Kidney tubule cell (primary cell): Measurements from ENCODE around the gene PKDREJ.

Experiments used
- DNase-seq: peaks from one replicate; pipeline ENCODE4 v3.0.0-alpha.2; 2018; ENCODE audit warnings: low spot score

The PKDREJ gene

DNA sequence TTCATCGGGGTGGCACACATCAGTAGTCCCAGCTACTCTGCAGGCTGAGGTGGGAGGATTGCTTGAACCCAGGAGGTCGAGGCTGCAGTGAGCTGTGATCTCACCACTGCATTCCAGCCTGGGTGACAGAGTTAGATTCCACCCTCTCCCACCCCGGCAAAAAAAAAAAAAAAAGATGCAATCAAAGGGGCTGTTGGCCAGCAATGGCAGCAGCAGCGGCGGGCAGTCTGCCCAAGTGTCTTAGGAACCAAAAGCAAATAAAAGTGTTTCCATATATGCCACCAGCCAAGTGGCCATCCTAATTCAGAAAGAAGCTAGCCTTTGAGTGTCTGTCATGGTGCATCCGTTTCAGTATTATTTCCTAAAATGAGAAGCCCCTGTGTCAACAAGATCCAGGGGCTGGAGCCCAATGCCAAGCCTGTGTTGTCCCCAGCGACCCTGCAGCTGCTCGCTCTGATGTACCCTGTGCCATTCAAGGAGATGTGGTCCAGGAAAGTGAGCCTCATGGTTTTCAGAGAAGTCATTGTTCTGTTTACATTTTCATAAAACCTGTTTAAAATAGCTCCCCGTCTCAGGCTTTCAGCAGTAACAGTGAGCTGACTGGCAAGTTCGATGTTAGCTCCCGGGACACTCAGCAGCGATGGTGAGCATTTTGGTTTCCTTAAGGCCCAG, 25.6 kb downstream of the PKDREJ start:
- DNase-seq, result no peak

DNA sequence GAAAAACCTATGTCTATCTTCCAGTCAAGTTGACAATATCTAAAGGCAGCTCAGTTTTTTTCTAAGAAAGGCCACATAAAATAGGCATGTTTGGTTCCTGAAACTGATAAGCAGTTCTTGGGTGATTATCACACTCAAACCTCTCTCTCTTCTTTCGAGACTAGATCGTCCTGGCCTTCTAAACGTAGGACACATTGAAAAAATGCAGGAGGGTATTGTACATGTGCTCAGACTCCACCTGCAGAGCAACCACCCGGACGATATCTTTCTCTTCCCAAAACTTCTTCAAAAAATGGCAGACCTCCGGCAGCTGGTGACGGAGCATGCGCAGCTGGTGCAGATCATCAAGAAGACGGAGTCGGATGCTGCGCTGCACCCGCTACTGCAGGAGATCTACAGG, 28.2 kb downstream of the PKDREJ start:
- DNase-seq, result no peak

DNA sequence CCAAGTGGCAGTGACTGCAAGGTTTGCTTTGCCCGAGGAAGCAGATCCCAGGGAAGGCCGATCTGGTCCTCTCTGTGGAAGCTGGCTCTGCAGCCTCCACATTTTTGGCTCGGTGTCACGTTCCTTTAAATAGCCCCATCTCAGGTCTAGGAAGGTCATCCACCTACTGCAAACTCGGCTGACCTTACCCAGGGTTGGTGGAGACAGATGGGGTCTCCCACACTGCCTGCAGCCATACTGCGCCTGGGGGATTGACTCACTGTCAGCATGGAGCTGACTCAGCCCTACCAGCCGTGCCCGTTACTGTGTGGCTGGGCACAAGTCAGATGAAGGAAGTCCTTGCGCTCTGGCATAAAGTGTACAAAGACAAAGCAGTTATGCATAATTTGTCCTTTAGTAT, 29.9 kb downstream of the PKDREJ start:
- peak; percentile 71 for DNase-seq

DNA sequence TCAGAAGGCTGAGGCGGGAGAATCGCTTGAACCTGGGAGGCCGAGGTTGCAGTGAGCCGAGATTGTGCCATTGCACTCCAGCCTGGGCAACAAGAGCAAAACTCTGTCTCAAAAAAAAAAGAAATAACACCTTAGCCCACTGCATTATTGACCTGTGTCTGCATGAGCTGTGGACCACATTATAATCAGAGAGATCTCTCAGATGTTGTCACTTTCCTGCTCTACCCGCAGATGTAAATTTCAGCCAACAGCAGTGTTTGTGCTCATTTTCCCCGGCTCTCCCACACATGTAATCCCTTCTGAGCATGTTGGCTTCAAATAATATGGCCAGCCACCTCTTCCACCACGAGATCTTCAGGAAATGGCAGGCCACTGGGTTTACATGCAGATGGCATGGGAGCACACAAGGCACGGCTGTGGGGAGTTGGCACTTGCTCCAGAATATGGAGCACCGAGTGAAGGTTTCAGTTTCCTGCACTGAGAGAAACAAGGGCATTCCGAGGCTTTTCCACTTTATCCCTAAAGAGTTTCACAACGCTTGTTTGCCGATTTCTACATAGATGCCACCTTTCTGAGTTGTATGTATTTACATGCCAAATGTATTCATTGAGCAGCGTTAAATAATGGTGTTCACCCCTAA, 32.8 kb downstream of the PKDREJ start:
- DNase-seq, result no peak

DNA sequence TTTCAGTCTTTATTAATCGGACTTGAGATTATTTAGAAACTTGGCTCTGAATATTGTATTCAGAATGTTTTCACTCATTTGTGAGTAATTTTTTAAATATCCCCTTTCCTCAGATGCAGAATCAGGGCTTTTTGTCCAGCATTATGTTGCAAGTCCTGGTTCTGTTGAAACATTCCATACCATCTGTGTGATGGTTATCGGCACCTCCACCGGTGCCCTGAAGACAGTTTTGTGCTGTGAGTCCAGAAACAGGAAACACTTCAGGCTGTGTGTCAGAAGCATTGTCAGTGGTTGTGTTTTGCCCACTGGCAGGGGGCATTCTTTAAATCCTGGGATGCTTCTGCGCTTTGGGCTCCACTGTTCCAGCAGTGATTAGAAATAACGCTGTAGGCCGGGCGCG, 33.4 kb downstream of the PKDREJ start:
- DNase-seq, result no peak

DNA sequence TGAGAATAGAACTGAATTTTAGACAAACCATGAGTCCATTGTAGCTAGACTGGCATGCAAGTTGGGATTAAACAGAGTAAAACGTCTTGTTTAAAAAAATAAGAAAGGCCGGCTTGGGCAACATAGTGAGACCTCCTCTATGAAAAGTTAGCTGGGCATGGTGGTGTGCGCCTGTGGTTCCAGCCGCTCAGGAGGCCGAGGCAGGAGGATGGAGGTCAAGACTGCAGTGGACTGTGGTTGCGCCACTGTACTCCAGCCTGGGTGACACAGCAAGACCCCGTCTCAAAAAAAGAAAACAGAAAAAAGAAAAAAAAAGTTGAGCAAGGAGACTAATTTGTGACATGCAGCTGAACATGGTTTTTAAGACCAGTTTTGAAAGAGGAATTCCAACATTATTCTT, 36.6 kb downstream of the PKDREJ start:
- DNase-seq, result no peak

DNA sequence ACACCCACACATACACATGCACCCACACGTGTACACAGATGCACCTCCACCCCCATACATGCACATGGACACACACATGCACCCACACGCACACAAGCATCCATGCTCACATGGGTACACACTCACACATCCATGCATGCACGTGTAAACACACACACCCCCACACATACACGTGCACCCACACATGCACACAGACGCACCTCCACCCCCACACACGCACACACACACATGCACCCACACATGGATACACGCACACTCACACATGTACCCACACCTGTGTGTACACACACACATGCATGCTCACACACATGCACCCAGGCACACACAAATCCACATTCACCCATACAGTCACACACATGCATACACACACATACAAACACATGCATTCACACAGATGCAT, 37.5 kb downstream of the PKDREJ start:
- no peak for DNase-seq

DNA sequence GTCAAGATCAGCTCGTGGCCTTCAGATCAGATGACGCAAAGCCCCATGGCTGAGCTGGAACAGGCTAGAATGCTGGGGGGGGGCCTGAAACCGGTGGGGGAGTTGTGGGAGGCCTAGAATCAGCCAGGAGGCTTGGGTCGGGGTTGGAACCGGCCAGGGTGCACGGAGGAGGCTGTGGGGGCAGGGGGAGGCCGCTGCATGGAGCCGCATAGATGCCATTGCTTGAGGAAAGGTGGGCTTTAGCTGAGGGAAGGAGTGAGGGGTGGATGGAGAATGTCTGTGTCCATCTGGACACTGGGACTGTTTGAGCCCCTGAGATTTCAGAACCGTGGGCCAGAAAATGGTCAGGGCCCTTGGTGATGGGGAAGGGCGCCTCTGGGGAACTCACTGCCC, 38.2 kb downstream of the PKDREJ start:
- DNase-seq, result no peak

DNA sequence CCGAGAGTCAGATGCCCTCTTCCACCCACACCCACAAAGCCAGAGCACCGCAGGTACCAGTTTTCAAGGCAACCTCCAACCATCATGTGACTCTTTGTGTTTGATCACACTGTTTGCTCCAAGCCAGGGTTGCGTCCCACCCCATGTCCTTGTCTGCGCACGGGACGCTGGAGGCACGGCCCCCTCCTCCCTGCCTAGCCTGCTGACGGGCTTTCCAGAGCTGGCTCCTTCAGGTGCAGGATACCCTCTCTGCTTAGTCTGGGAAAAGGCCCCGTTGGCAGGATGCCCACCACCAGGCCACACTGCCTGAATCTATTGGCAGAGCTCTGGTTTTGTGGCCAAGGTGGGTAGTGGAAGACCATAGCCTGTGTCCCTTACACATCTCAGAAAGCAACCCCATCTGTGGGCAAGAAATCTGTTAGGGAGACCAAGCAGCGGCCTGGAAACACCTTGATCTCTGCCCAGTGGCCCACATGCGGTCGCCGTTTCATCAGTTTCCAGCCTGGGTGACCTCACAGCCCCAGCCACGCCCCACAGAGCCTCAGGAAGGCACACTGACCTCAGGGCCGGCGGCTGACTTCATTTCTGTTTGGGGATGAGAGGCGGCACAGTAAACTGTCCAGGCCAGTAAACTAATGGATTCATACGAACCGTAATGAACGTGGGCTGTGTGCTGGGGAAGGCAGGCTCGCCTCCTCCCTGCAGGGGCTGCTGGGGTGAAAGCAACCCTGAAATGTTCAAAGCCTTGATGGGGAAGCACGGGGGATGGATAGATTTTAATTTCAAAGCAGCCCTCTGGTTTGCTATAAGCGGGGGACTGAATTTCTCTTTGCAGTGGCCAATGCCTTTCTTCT, 38.9 kb downstream of the PKDREJ start:
- no peak for DNase-seq

DNA sequence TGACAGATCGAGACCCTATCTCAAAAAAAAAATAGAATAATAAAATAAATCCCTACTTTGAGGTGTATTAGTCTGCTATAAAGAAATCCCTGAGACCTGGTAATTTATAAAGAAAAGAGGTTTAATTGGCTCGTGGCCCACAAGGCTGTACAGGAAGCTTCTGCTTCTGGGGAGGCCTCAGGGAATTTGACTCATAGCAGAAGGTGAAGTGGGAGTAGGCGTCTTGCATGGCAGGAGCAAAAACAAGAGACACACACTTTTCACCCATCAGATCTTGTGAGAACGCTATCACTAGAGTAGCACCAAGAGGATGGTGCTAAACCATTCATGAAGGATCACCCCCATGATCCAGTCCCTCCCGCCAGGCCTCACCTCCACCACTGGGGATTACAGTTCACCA, 42.2 kb downstream of the PKDREJ start:
- DNase-seq, result no peak

DNA sequence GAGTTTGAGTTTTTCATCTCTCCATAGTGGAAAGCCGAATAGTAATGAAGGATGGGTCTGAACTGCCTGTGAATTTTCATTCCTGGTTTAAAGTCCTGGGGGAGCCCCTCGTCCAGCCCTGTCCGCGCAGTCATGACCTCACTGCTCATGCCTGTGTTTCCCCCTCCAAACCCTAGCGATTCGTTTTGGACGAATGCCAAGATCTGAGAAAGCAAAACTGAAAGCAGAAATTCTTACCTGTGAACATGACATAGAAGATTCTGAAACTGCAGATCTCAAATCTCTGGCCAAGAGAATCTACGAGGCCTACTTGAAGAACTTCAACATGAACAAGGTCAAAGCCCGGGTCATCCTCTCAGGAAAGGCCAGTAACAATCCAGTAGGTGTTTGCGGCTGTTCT, 43.5 kb downstream of the PKDREJ start:
- DNase-seq, result peak; percentile 25

DNA sequence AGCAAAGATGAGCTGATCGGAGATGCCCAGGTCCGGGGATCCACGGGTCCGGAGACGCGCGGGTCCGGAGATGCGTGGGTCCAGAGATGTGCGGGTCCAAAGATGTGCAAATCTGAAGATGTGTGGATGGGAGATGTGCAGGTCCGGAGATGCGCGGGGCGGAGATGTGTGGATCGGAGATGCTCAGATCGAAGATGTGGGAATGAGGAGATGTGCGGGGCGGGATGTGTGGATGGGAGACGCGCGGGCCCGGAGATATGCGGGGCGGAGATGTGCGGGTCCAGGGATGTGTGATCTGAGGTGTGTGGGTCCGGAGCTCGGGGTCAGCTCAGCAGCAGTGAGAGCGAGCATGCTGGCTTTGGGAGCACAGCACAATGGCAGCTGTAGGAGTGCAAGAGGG, 48.5 kb downstream of the PKDREJ start:
- no peak for DNase-seq

DNA sequence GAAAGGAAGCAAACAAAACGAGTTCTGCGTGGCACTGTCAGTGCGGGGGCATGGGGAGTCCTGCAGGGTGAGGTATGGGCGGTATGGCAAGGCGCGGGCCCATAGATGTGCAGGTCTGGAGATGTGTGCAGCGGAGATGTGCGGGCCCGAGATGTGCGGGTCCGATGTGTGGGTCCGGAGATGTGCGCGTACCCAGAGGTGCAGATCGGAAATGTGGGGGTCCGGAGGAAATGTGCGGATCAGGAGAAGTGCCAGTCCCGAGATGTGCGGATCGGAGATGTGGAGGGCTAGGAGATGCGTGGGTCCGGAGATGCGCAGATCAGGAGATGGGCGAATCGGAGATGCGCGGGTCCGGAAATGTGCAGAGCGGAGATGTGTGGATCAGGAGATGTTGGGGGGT, 49.0 kb downstream of the PKDREJ start:
- no peak for DNase-seq

DNA sequence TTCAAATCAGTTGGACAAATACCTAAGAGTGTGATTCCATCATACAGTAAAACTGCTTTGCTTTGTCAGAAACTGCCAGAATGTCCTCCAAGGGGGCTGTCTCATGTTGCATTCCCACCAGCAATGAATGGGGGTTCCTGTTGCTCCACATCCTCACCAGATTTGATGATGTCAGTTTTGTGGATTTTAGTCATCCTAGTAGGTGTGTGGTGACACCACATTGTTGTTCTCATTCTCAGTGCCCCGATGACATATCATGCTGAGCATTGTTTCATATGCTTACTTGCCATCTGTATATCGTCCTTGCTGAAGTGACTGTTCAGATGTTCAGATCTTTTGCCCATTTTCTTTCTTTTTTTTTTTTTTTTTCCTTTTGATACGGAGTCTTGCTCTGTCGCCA, 50.1 kb downstream of the PKDREJ start:
- no peak for DNase-seq

DNA sequence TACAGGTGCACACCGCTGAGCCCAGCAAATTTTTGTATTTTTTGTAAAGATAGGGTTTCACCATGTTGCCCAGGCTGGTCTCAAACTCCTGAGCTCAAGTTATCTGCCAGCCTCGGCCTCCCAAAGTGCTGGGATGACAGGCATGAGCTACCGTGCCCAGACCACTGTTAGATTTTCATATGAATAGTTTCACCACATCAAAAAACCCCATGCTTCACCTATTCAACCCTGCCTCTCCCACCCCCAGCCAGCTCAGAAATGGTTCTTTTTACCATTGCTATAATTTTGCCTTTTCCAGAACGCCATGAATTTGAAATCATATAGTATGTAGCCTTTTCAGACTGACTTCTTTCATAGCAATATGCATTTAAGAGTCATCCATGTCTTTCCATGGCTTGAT, 50.9 kb downstream of the PKDREJ start:
- DNase-seq, result no peak

DNA sequence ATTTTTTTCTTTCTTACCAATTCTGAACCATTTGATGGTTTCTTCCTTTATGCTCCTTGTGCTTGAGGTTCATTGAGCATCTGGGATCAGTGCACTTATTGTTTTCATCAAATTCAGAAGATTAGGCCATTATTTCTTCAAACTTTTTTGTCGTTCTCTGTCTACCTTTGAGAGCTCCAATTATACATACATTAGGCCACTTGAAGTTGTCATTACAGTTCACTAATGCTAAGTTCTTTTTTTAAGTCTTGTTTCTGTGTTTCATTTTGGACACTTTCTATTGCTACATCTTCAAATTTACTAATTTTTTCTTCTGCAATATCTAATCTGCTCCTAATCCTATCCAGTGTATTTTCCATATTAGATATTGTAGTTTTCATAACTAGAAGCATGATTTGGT, 53.9 kb downstream of the PKDREJ start:
- DNase-seq, result no peak
